Loucy (cell line): ENCODE results near the gene PARVB.

Source experiments
- CTCF ChIP-seq: fragments of 200-600 bp; sonication (generic); conservative IDR thresholded peaks from 2 replicates; pipeline ENCODE4 v1.5.1; 2014; ENCODE audit warnings: mild to moderate bottlenecking, antibody characterized with exemption, low read length
- EZH2phosphoT487 ChIP-seq: fragments of 200-600 bp; IDR thresholded peaks from 2 replicates; pipeline ENCODE4 v1.6.1; 2018; ENCODE audit warnings: antibody characterized with exemption, mild to moderate bottlenecking, moderate library complexity, borderline replicate concordance

GRCh38 chr22:44102856-44103255, 78.8 kb downstream of the PARVB start:
- TF ChIP-seq CTCF (no peak), EZH2phosphoT487 (no peak)
